ENCODE data around the gene EVL.

EVL gene

GRCh38 chr14:100127853-100128455 is 62.7 kb downstream of the EVL start:
- no peak overlapping the region for H3K27ac ChIP-seq
- TF ChIP-seq CTCF (conservative IDR thresholded peaks at IDR 0.05) (no peak), ZFX (IDR thresholded peaks at IDR 0.05) (no peak)

GRCh38 chr14:100128688-100129087 is 63.5 kb downstream of the EVL start:
- no peak for TF ChIP-seq CTCF (conservative IDR thresholded peaks at IDR 0.05)
- no peak for TF ChIP-seq ZFX (IDR thresholded peaks at IDR 0.05)
- H3K27ac ChIP-seq: no peak overlapping the region

GRCh38 chr14:100129161-100129589 is 64.0 kb downstream of the EVL start:
- TF ChIP-seq ZFX (IDR thresholded peaks at IDR 0.05) (no peak), CTCF (conservative IDR thresholded peaks at IDR 0.05) (no peak)
- no peak overlapping the region for H3K27ac ChIP-seq

- TF ChIP-seq CTCF (conservative IDR thresholded peaks at IDR 0.05) (no peak), ZFX (IDR thresholded peaks at IDR 0.05) (no peak)
- no peak overlapping the region for H3K27ac ChIP-seq
Observed at GRCh38 chr14:100130521-100130920, 65.3 kb downstream of the EVL start.

- TF ChIP-seq CTCF (conservative IDR thresholded peaks at IDR 0.05): no peak
- TF ChIP-seq ZFX (IDR thresholded peaks at IDR 0.05): no peak
- H3K27ac ChIP-seq: no peak overlapping the region
Observed at GRCh38 chr14:100131181-100131580, 66.0 kb downstream of the EVL start.

GRCh38 chr14:100132161-100132902 is 67.1 kb downstream of the EVL start:
- TF ChIP-seq ZFX (IDR thresholded peaks at IDR 0.05) (no peak), CTCF (conservative IDR thresholded peaks at IDR 0.05) (no peak)
- no peak overlapping the region for H3K27ac ChIP-seq

- TF ChIP-seq ZFX (IDR thresholded peaks at IDR 0.05): no peak
- no peak for TF ChIP-seq CTCF (conservative IDR thresholded peaks at IDR 0.05)
- no peak overlapping the region for H3K27ac ChIP-seq
Observed at GRCh38 chr14:100132903-100133510, 67.8 kb downstream of the EVL start.

Data from C4-2B (cell line).